Astrocyte of the cerebellum (primary cell): ENCODE data around the gene KCNIP2.

ENCODE experiments used
- DNase-seq: peaks from one replicate; pipeline ENCODE4 v3.0.0-alpha.2; 2011; ENCODE audit warnings: low read depth
- H3K4me3 ChIP-seq: 2 replicates; pipeline ENCODE4 v1.5.1; 2011; ENCODE audit warnings: mild to moderate bottlenecking, low read depth, low read length, moderate library complexity
- in situ Hi-C: cut with HindIII; loops from 2 replicates; pipeline ENCODE4 v1.10.0; 2017; ENCODE audit warnings: low sequenced_read_pairs
- TF ChIP-seq, protein P1 (sequence below): IDR thresholded peaks from 2 replicates; pipeline ENCODE4 v1.5.1; 2012; ENCODE audit warnings: low read length, low read depth, moderate library complexity, mild to moderate bottlenecking; ENCODE audit errors: missing control alignments

The KCNIP2 gene

DNA sequence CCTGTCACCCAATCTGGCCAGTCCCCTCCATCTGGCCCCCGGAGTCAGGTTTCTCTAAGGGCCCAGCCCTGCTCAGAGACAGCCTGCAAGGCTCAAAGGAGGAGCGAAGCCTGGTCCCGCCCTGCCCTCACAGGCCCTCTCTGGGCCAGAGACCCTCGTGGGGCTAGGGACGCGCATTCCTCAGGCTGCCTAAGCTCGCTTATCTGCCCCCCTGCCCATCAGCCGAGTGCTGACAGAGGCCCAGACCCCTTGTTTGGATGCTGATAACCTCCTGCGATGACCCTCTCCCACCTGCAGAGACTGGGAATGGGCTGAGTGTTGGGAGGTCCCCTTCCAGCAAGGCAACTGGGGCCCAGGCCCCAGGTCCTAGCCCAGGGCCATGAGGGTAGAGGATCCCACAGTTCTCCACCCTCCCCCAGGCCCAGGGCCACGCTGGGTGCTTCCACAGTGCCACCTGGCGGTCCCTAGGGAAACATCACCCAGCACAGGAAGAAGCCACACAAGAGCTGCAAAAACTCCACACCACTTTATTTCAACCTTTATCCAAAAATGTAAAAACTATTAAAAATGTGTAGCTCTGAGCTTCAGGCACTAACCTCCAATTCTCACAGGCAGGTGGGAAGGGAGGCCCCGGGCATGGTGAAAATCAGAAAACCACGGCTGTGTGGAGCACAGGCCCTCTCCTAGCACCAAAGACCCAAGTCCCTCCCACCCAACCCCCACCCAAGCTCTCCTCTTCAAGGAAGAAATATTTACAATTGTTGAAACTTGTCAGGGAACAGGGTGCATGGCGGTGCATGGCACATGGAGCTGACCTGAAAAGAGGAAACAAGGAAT is 62.6 kb downstream of the KCNIP2 start:
- in situ Hi-C loops: loop anchor here (5.0 kb wide), 1 partner anchor 36 kb away; the partner anchor contains the start of gene OGA
- peak; percentile 28 for DNase-seq
- H3K4me3 ChIP-seq: no peak overlapping the region
- TF ChIP-seq, protein P1, sequence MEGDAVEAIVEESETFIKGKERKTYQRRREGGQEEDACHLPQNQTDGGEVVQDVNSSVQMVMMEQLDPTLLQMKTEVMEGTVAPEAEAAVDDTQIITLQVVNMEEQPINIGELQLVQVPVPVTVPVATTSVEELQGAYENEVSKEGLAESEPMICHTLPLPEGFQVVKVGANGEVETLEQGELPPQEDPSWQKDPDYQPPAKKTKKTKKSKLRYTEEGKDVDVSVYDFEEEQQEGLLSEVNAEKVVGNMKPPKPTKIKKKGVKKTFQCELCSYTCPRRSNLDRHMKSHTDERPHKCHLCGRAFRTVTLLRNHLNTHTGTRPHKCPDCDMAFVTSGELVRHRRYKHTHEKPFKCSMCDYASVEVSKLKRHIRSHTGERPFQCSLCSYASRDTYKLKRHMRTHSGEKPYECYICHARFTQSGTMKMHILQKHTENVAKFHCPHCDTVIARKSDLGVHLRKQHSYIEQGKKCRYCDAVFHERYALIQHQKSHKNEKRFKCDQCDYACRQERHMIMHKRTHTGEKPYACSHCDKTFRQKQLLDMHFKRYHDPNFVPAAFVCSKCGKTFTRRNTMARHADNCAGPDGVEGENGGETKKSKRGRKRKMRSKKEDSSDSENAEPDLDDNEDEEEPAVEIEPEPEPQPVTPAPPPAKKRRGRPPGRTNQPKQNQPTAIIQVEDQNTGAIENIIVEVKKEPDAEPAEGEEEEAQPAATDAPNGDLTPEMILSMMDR: peak; percentile 98

DNA sequence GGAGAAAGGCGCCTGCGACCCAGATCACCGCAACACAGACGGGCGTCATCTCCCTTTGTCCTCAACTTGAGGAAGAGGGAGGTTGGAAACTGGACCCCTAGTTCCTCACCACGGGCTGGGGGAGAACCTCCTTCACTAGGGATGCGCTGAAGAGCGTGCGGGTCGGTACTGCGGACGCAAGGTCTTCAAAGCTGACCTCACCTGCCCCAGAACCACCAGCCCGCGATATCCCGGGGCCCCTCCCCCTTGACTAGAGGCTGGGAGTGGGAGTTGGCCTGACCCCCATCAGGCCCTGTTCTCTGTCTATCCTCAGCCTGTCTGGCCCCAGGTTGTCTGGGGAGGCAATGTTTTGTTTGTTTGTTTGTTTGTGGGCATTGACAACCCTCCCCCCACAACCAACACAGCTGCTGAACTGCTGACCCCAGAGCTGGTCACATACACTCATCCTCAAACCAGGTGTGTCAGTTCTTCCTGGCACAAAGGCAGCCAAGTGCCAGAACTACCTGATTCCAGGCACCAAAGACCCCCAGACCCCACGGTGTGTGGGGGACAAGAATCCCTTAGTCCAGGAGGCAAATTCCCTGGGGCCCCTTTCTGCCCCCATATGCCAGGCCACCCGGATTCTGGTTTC is 63.3 kb downstream of the KCNIP2 start:
- peak overlapping the region; percentile 16 for H3K4me3 ChIP-seq
- no peak for DNase-seq
- in situ Hi-C loops: loop anchor here (5.0 kb wide), 1 partner anchor 37 kb away; the partner anchor contains the start of gene OGA
- TF ChIP-seq, protein P1: no peak

DNA sequence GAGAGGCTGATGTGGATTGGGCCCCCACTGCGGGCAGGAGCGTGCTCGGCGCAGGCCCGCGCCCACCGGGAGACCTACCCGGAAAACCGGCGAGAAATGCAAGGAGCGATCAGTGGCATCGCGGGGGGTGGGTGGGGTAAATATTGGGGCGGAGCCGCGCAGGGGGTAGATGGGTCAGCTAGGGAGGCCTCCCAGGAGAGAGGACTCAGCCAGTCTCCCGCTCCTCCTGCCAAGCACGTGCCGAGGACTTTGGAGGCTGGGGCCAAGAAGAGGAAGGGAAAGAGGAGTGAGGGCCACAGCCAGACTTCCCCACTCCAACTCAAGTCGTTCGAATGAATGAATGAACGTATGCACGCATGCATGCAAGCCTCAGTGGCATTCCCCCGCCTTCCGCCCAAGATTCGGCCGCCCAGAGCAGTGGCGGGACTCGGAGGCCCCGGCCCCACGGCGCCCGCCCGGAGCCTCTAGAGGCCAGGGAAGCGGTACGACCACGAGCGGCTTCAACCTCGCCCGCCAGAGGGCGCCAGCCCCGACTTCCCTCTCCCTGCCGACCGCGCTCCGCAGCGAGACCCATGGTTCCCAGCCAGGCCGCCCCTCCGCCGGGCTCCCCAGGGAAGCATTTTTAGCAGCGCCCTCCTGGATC is 63.9 kb downstream of the KCNIP2 start:
- in situ Hi-C loops: loop anchor here (5.0 kb wide), 1 partner anchor 38 kb away; the partner anchor contains the start of gene OGA
- TF ChIP-seq, protein P1: peak; percentile 79
- peak overlapping the region; percentile 24 for H3K4me3 ChIP-seq
- DNase-seq: peak; percentile 12

DNA sequence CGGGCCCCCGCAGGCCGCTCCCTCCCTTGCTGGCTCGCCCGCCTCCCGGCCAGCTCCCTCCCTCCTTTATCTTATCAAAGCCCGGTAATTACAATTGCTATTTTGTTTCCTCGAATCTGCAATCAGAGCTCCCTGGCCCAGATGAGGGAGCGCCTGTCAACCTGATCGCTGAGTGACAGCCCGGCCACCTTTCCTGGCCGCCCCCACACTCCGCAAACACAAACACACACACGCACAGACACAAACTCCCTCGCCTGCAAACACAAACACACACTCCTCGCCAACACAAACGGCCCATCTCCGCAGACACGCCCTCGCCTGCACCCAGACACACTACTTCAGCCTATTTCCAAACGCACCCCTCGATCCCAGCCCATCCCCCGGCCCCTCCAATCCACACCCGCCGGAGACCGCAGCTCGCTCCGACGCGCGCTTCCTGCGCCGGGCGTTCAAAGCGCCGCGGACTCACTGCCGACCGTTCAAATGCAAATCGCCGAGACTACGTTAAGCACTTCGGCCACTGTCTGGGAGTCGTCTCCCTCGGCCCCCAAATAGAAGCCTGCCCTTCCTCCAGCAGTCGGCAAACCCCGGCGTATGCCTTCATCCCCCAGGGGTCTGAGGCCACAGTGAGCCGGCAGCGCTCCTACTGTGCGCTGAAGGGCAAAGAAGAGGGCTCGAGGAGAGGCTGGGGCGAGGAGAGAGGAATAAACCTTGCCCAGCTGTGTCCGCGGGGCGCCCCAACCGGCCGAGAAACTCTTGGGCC is 64.6 kb downstream of the KCNIP2 start:
- TF ChIP-seq, protein P1: no peak
- no peak for DNase-seq
- in situ Hi-C loops: no loop called here
- peak overlapping the region; percentile 24 for H3K4me3 ChIP-seq

DNA sequence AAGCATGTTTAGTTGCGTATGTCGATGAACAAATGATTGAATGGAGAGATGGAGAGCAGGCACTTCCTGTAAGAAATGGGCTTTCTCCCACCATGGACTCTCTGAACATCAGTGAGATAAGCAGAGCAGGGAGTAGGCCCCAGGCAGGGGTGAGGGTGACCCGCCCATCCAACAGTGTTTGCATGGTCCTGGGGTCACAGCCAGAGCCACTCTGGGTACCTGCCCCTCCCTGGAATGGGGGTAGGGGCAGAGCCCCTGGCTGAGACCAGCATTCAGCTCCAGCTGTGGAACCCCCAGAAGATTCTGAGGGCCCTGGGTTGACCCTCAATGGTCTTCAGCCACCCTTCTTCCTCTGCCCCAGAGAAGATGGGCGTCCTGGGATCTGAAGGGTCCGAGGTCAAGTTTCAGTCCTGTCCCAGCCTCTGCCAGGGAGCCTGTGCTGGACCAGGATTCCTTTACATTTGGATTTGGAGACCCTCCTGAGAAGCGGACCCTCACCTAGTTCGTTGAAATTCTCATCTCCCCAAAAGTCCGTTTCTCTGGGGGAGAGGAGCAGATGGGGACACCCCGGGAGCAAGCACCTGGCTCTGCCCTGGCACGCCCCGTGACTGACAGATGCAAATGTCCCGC is 65.3 kb downstream of the KCNIP2 start:
- H3K4me3 ChIP-seq: no peak overlapping the region
- in situ Hi-C loops: no loop called here
- TF ChIP-seq, protein P1: no peak
- DNase-seq: no peak
